ENCODE measurements around the gene HPX. TPM values are rescaled to one million over a fixed set of nuclear protein-coding genes. Genes with fewer than 3 reads are reported as not detected.

HPX gene
- total RNA-seq, 2 experiments from 2014 or later, result 0.16 to 5.2 TPM

- no peaks in the 10 kb centered on the region for H3K79me2 ChIP-seq (ENCODE audit: insufficient read depth, low read depth, low read length)
- CTCF ChIA-PET (ENCODE audit: unreplicated experiment), result interaction anchor here (0.6 to 1.4 kb wide), 3 partner anchors 9 to 157 kb away, joined by 3 to 6 read pairs (median 3); no protein-coding TSS in a partner anchor
- no peak overlapping the region for H3K4me3 ChIP-seq (ENCODE audit: low read depth, low read length, poor library complexity, severe bottlenecking)
- H3K4me1 ChIP-seq (ENCODE audit: insufficient read depth, low read length, poor library complexity, severe bottlenecking), result peaks cover 30% of the 10 kb centered on the region
- DNase-seq (ENCODE audit: low spot score), result no peak
- no peak overlapping the region for H3K4me2 ChIP-seq (ENCODE audit: low read length)
- intact Hi-C loops (cut with micrococcal nuclease; ENCODE audit: unreplicated experiment), result no loop called here
- TF ChIP-seq CTCF (conservative IDR thresholded peaks at IDR 0.05; ENCODE audit: low read length), result no peak
- TF ChIP-seq EZH2phosphoT487 (IDR thresholded peaks at IDR 0.05; ENCODE audit: borderline replicate concordance, low read depth, low read length), result no peak
- H3K27ac ChIP-seq (ENCODE audit: low read depth, low read length, poor library complexity, severe bottlenecking), result no peak overlapping the region
- no peak overlapping the region for H2AFZ ChIP-seq (ENCODE audit: low read length)
- no TSS peak for BruUV-seq (replicated peaks)
- no peaks in the 10 kb centered on the region for H3K9me3 ChIP-seq (ENCODE audit: low read length)
- POLR2A ChIA-PET, result interaction anchor here (0.6 to 1.2 kb wide), 4 partner anchors 9 to 62 kb away, joined by 3 to 6 read pairs (median 4); partner anchors contain the start of gene SMPD1
- H3K36me3 ChIP-seq (ENCODE audit: insufficient read depth, low read length), result peaks cover 19% of the 10 kb centered on the region
- H3K9me2 ChIP-seq (ENCODE audit: insufficient read depth, low read length), result no peaks in the 10 kb centered on the region
- no peaks in the 10 kb centered on the region for H4K20me1 ChIP-seq (ENCODE audit: insufficient read depth, low read length)
Measured at GRCh38 chr11:6452219-6452618, 11.4 kb upstream of the HPX start.

GRCh38 chr11:6448574-6448973 lies 7.8 kb upstream of the HPX start:
- H3K9me2 ChIP-seq (ENCODE audit: insufficient read depth, low read length), result no peaks in the 10 kb centered on the region
- intact Hi-C loops (cut with micrococcal nuclease; ENCODE audit: unreplicated experiment), result no loop called here
- POLR2A ChIA-PET, result interaction anchor here (1.4 kb wide), 1 partner anchor 12 kb away, joined by 4 read pairs; no protein-coding TSS in a partner anchor

More at GRCh38 chr11:6448574-6448973, 7.8 kb upstream of the HPX start:
- H3K4me1 ChIP-seq (ENCODE audit: insufficient read depth, low read length, poor library complexity, severe bottlenecking), result peaks cover 6% of the 10 kb centered on the region
- H3K4me2 ChIP-seq (ENCODE audit: low read length), result no peak overlapping the region
- no peak overlapping the region for H3K27ac ChIP-seq (ENCODE audit: low read depth, low read length, poor library complexity, severe bottlenecking)
- BruUV-seq (replicated peaks), result no TSS peak
- no peak overlapping the region for H3K4me3 ChIP-seq (ENCODE audit: low read depth, low read length, poor library complexity, severe bottlenecking)
- no peak overlapping the region for H2AFZ ChIP-seq (ENCODE audit: low read length)
- no peak for DNase-seq (ENCODE audit: low spot score)
- H3K36me3 ChIP-seq (ENCODE audit: insufficient read depth, low read length), result peaks cover 19% of the 10 kb centered on the region
- no peaks in the 10 kb centered on the region for H3K9me3 ChIP-seq (ENCODE audit: low read length)
- TF ChIP-seq CTCF (conservative IDR thresholded peaks at IDR 0.05; ENCODE audit: low read length) (no peak), EZH2phosphoT487 (IDR thresholded peaks at IDR 0.05; ENCODE audit: borderline replicate concordance, low read depth, low read length) (no peak)
- CTCF ChIA-PET (ENCODE audit: unreplicated experiment), result interaction anchor here (0.6 kb wide), 1 partner anchor 44 kb away, joined by 3 read pairs; no protein-coding TSS in a partner anchor
- no peaks in the 10 kb centered on the region for H4K20me1 ChIP-seq (ENCODE audit: insufficient read depth, low read length)
- H3K79me2 ChIP-seq (ENCODE audit: insufficient read depth, low read depth, low read length), result no peaks in the 10 kb centered on the region

Measured in OCI-LY7 (cell line).